GM23338 (cell line): Measurements from ENCODE around the gene KCNMB3. TPM values are rescaled to one million over a fixed set of nuclear protein-coding genes. Genes with fewer than 3 reads are reported as not detected.
"Not testable (repeated sequence)": the region's sequence is repeated elsewhere in the genome, so short reads cannot be mapped to it uniquely, and the experiment has no call there.

ENCODE experiments used
- ATAC-seq: fragments of 200-7000 bp; cut with Tn5 transposase; 3 replicates; pipeline ENCODE4 v1.9.1; 2020
- DNase-seq: peaks from one replicate; pipeline ENCODE4 v3.0.0-alpha.2; 2015; ENCODE audit warnings: low spot score
- H2AFZ ChIP-seq: fragments of 200-600 bp; sonication (generic); 2 replicates; pipeline ENCODE4 v1.8.0; 2016; ENCODE audit warnings: antibody characterized with exemption, mild to moderate bottlenecking, moderate library complexity
- H3F3A ChIP-seq: fragments of 200-600 bp; sonication (generic); replicated peaks from 2 replicates; pipeline ENCODE4 v1.8.0; 2017; ENCODE audit warnings: antibody characterized with exemption, mixed run types, low read depth
- H3K27ac ChIP-seq: fragments of 200-600 bp; sonication (generic); 2 replicates; pipeline ENCODE4 v1.6.1; 2016; ENCODE audit warnings: low read depth
- H3K27me3 ChIP-seq: fragments of 200-600 bp; sonication (generic); 2 replicates; pipeline ENCODE4 v1.8.0; 2016; ENCODE audit warnings: mild to moderate bottlenecking, mixed run types, moderate library complexity; ENCODE audit not compliant: insufficient read depth
- H3K36me3 ChIP-seq: fragments of 200-600 bp; sonication (generic); 2 replicates; pipeline ENCODE4 v1.8.0; 2016; ENCODE audit warnings: mild to moderate bottlenecking; ENCODE audit not compliant: insufficient read depth
- H3K4me1 ChIP-seq: fragments of 200-600 bp; sonication (generic); 2 replicates; pipeline ENCODE4 v1.8.0; 2016; ENCODE audit warnings: mild to moderate bottlenecking, moderate library complexity; ENCODE audit not compliant: insufficient read depth
- H3K4me2 ChIP-seq: fragments of 200-600 bp; sonication (generic); 2 replicates; pipeline ENCODE4 v1.7.1; 2017; ENCODE audit warnings: mixed run types
- H3K4me3 ChIP-seq: fragments of 200-600 bp; sonication (generic); 2 replicates; pipeline ENCODE4 v1.6.1; 2016; ENCODE audit warnings: mixed run types
- H3K79me2 ChIP-seq: fragments of 200-600 bp; sonication (generic); replicated peaks from 2 replicates; pipeline ENCODE4 v1.8.0; 2017; ENCODE audit warnings: mild to moderate bottlenecking; ENCODE audit not compliant: insufficient read depth
- H3K9me2 ChIP-seq: fragments of 200-600 bp; sonication (generic); 2 replicates; pipeline ENCODE4 v1.8.0; 2017; ENCODE audit not compliant: insufficient read depth
- H4K20me1 ChIP-seq: fragments of 200-600 bp; sonication (generic); replicated peaks from 2 replicates; pipeline ENCODE4 v1.8.0; 2017; ENCODE audit warnings: mild to moderate bottlenecking; ENCODE audit not compliant: insufficient read depth
- H3K27ac Mint-ChIP-seq: 2 replicates; pipeline ENCODE4 v1.8.0; 2020; ENCODE audit warnings: inconsistent platforms, mild to moderate bottlenecking, moderate library complexity, mixed read lengths
- H3K27me3 Mint-ChIP-seq: 3 replicates; pipeline ENCODE4 v1.8.0; 2022; ENCODE audit warnings: low read depth, mild to moderate bottlenecking, moderate library complexity, mixed read lengths, inconsistent platforms; ENCODE audit not compliant: insufficient read depth, poor library complexity
- H3K36me3 Mint-ChIP-seq: 3 replicates; pipeline ENCODE4 v1.8.0; 2021; ENCODE audit warnings: low read depth, mild to moderate bottlenecking, inconsistent platforms, moderate library complexity, mixed read lengths
- H3K4me1 Mint-ChIP-seq: 3 replicates; pipeline ENCODE4 v1.8.0; 2020; ENCODE audit warnings: mild to moderate bottlenecking, inconsistent platforms, mixed read lengths
- H3K4me3 Mint-ChIP-seq: 3 replicates; pipeline ENCODE4 v1.8.0; 2021; ENCODE audit warnings: moderate library complexity, mild to moderate bottlenecking, inconsistent platforms, mixed read lengths
- H3K9me3 Mint-ChIP-seq: 3 replicates; pipeline ENCODE4 v1.8.0; 2020; ENCODE audit warnings: moderate library complexity, mild to moderate bottlenecking, inconsistent platforms, mixed read lengths
- CREB1 ChIP-seq: fragments of 250-450 bp; sonication (Bioruptor Pico); IDR thresholded peaks from 2 replicates; pipeline ENCODE4 v1.5.0; 2020; ENCODE audit warnings: low read depth, mild to moderate bottlenecking, moderate library complexity
- CTCF ChIP-seq, 2 experiments: fragments of 200-600 bp in 1 of 2; sonication (generic) in 1 of 2; conservative IDR thresholded peaks; 2 replicates each; pipeline versions ENCODE4 v1.5.1 to v1.6.1; 2016 to 2017; ENCODE audit warnings: antibody characterized with exemption in 2 of 2, low read depth in 2 of 2, mild to moderate bottlenecking in 2 of 2, moderate library complexity in 1 of 2
- ETS1 ChIP-seq: IDR thresholded peaks from 2 replicates; pipeline ENCODE4 v1.6.1; 2016; ENCODE audit warnings: antibody characterized with exemption
- EZH2 ChIP-seq: fragments of 200-600 bp; sonication (generic); IDR thresholded peaks from one replicate; pipeline ENCODE4 v1.8.0; 2017; ENCODE audit warnings: antibody characterized with exemption, mild to moderate bottlenecking, low read depth; ENCODE audit not compliant: unreplicated experiment
- EZH2phosphoT487 ChIP-seq: fragments of 200-600 bp; sonication (generic); IDR thresholded peaks from one replicate; pipeline ENCODE4 v1.8.1; 2018; ENCODE audit warnings: antibody characterized with exemption; ENCODE audit not compliant: unreplicated experiment
- JUNB ChIP-seq: IDR thresholded peaks from one replicate; pipeline ENCODE4 v1.6.1; 2016; ENCODE audit warnings: antibody characterized with exemption; ENCODE audit not compliant: unreplicated experiment
- NANOG ChIP-seq: IDR thresholded peaks from 2 replicates; pipeline ENCODE4 v1.6.1; 2016; ENCODE audit warnings: antibody characterized with exemption, borderline replicate concordance
- POLR2AphosphoS5 ChIP-seq: IDR thresholded peaks from 2 replicates; pipeline ENCODE4 v1.6.1; 2016; ENCODE audit warnings: antibody characterized with exemption, low read depth
- REST ChIP-seq: IDR thresholded peaks from one replicate; pipeline ENCODE4 v1.6.1; 2018; ENCODE audit warnings: antibody characterized with exemption; ENCODE audit not compliant: unreplicated experiment
- STAT1 ChIP-seq: IDR thresholded peaks from one replicate; pipeline ENCODE4 v1.6.1; 2016; ENCODE audit warnings: antibody characterized with exemption; ENCODE audit not compliant: unreplicated experiment
- ZNF114 ChIP-seq: fragments of 250-450 bp; sonication (Bioruptor Pico); IDR thresholded peaks from 2 replicates; pipeline ENCODE4 v1.5.0; 2020; ENCODE audit warnings: mild to moderate bottlenecking, moderate library complexity
- ZNF331 ChIP-seq: fragments of 250-450 bp; sonication (Bioruptor Pico); IDR thresholded peaks from 2 replicates; pipeline ENCODE4 v1.5.0; 2020; ENCODE audit warnings: low read depth, mild to moderate bottlenecking, moderate library complexity
- polyA plus RNA-seq: library from polyadenylated mRNA; unstranded; fragments of >200 nt; fragmentation: Nextera tagmentation; extraction: Ambion mirVana; gene quantifications from 2 replicates; pipeline ENCODE4 v1.2.1, GENCODE V29; 2016
- total RNA-seq: library from RNA; depleted of rRNA; stranded (reverse); fragments of >200 nt; shearing (Covaris generic); gene quantifications from 2 replicates; pipeline ENCODE4 v1.2.3, GENCODE V29; 2014

The KCNMB3 gene
- total and polyA plus RNA-seq, 2 experiments from 2014 or later, result 1.3 to 3.8 TPM

GRCh38 chr3:179218213-179218612 is 32.7 kb downstream of the KCNMB3 start:
- not testable (repeated sequence) for H3K4me3 ChIP-seq, H3K27me3 ChIP-seq, H4K20me1 ChIP-seq, H3K36me3 Mint-ChIP-seq, H3K27me3 Mint-ChIP-seq, H3K4me3 Mint-ChIP-seq, ATAC-seq, H3K9me3 Mint-ChIP-seq, H3K4me2 ChIP-seq, H3K9me2 ChIP-seq, H3K79me2 ChIP-seq, H3K27ac ChIP-seq, H3K4me1 Mint-ChIP-seq, H3K27ac Mint-ChIP-seq, H3K36me3 ChIP-seq, H3F3A ChIP-seq, H2AFZ ChIP-seq, DNase-seq
- peaks cover 10% of the 10 kb centered on the region; the same call in 1 of the 2 replicates for H3K4me1 ChIP-seq

- not testable (repeated sequence) for H3K9me3 Mint-ChIP-seq, H4K20me1 ChIP-seq
Observed at GRCh38 chr3:179215550-179215949, 35.4 kb downstream of the KCNMB3 start.

GRCh38 chr3:179200790-179201189 is 50.1 kb downstream of the KCNMB3 start:
- DNase-seq (no peak), ATAC-seq (no peak)
- Histone ChIP-seq H3K4me3 (no peak overlapping the region), H3K27me3 (no peaks in the 10 kb centered on the region), H2AFZ (no peak overlapping the region), H3K4me1 (peaks cover 12% of the 10 kb centered on the region; the same call in 1 of the 2 replicates), H3K4me2 (no peak overlapping the region), H3K27ac (no peak overlapping the region), H4K20me1 (no peaks in the 10 kb centered on the region), H3F3A (no peaks in the 10 kb centered on the region), H3K79me2 (peaks cover 24% of the 10 kb centered on the region), H3K9me2 (no peaks in the 10 kb centered on the region), H3K36me3 (0 out of 2 replicates have a peak, but pooled peaks cover 4% of the 10 kb centered on the region)
- Mint-ChIP-seq H3K36me3 (peaks cover 20% of the 10 kb centered on the region; the same call in 2 of the 3 replicates), H3K27ac (no peak overlapping the region), H3K4me1 (peaks cover 10% of the 10 kb centered on the region), H3K27me3 (no peaks in the 10 kb centered on the region), H3K9me3 (no peaks in the 10 kb centered on the region), H3K4me3 (no peak overlapping the region)
- TF ChIP-seq CREB1 (CRISPR knock-in tag), result no peak
- TF ChIP-seq ZNF331 (CRISPR knock-in tag), result no peak
- TF ChIP-seq REST, result no peak
- no peak for TF ChIP-seq CTCF (conservative IDR thresholded peaks at IDR 0.05; ENCODE audit: low read depth in 2 of 2)
- TF ChIP-seq JUNB, result no peak
- TF ChIP-seq ETS1, result no peak
- TF ChIP-seq NANOG, result no peak
- TF ChIP-seq ZNF114 (CRISPR knock-in tag), result no peak
- TF ChIP-seq STAT1, result no peak
- TF ChIP-seq EZH2, result no peak
- no peak for TF ChIP-seq EZH2phosphoT487
- no peak for TF ChIP-seq POLR2AphosphoS5

More at GRCh38 chr3:179215550-179215949, 35.4 kb downstream of the KCNMB3 start:
- not testable (repeated sequence) for DNase-seq, H3K4me3 Mint-ChIP-seq, H3K36me3 ChIP-seq, H3K4me2 ChIP-seq, H3K27me3 ChIP-seq, H3K79me2 ChIP-seq, H3K4me1 Mint-ChIP-seq, H2AFZ ChIP-seq, H3K4me1 ChIP-seq, H3K27ac ChIP-seq, H3K36me3 Mint-ChIP-seq, H3K27me3 Mint-ChIP-seq, ATAC-seq, H3K9me2 ChIP-seq, H3K4me3 ChIP-seq, H3F3A ChIP-seq
- H3K27ac Mint-ChIP-seq, result peak overlapping the region; percentile 76; the same call in 1 of the 2 replicates
